DMS53 (cell line): ENCODE results near the gene ARGFX.
"Not testable (repeated sequence)": the region's sequence is repeated elsewhere in the genome, so short reads cannot be mapped to it uniquely, and the experiment has no call there.

ENCODE experiments used
- DNase-seq: peaks from one replicate; lab custom pipeline; 2025; lab: John Stamatoyannopoulos, UW

Gene ARGFX

GRCh38 chr3:121567649-121568048 lies at the start of gene ARGFX:
TSS of gene ARGFX (plus strand) at chr3:121567949. CDS start at chr3:121570714, 2,765 bp downstream.
- DNase-seq = no peak

GRCh38 chr3:121517953-121518655 lies 49.6 kb upstream of the ARGFX start:
- DNase-seq = no peak

GRCh38 chr3:121520510-121520909 lies 47.2 kb upstream of the ARGFX start:
- no peak for DNase-seq

- peak; percentile 2 for DNase-seq
Observed at GRCh38 chr3:121529308-121529707, 38.4 kb upstream of the ARGFX start.

DNA sequence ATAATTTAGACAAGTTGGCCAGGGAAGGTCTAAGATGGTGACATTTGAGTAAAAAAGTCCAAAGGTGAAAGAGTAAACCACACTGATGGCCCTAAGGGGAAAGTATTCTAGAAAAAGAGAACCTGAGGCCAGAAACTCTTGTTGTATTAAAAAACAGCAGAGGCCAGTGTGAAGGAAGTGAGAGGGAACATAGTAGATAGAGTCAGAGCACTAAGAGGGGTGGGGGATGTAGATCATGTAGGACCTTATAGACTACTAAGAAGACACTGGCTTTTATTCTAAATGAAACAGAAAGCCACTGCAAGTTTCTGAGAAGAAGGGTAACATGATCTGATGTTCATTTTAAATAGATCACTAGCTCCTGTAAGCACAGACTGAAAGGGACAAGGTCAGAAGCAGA lies 36.5 kb upstream of the ARGFX start:
- no peak for DNase-seq

- DNase-seq = no peak
Observed at GRCh38 chr3:121542924-121543323, 24.8 kb upstream of the ARGFX start.

GRCh38 chr3:121545049-121545573 lies 22.6 kb upstream of the ARGFX start:
- peak; percentile 59 for DNase-seq

- DNase-seq = peak; percentile 97
Observed at GRCh38 chr3:121545574-121546455, 21.9 kb upstream of the ARGFX start, which contains the start of gene POLQ. TSS of gene POLQ (minus strand) at chr3:121545988. CDS start at chr3:121545877, 111 bp downstream.

- DNase-seq = peak; percentile 16
Observed at GRCh38 chr3:121552379-121552778, 15.4 kb upstream of the ARGFX start.

- DNase-seq = no peak
Observed at GRCh38 chr3:121552797-121553196, 15.0 kb upstream of the ARGFX start.

- no peak for DNase-seq
Observed at GRCh38 chr3:121557426-121557934, 10.3 kb upstream of the ARGFX start.

DNA sequence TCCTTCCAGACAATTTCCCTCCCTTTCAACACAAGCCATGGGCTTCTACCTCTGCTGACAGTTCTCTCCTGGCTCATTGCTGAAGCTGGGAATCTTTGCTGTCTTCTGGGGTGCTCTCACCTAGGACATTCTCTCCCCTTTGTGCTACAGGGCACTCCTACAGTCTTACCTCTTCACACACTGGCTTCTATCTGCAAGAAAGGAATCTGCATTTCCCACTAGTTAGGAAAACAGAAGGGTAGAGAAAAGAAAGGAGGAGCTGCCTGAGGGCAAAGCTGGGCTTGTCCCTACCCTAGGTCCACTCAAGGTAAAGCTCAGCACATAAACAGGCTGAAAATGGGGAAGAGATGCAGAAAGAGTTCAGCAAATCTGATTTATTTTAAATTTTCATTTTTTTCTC lies 5.6 kb upstream of the ARGFX start:
- no peak for DNase-seq

DNA sequence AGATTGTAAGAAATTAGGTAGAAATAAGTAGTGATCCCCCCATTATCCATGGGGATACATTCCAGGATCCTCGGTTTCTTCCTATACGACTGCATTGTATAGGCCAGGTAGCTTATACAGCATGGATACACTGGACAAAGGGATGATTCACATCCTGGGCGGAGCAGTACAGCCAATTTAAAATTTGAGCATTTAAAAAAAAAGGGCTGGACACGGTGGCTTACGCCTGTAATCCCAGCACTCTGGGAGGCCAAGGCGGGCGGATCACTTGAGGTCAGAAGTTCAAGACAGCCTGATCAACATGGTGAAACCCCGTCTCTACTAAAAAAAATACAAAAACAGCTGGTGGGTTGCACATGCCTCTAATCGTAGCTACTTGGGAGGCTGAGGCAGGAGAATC lies 976 bp upstream of the ARGFX start:
- no peak for DNase-seq

DNA sequence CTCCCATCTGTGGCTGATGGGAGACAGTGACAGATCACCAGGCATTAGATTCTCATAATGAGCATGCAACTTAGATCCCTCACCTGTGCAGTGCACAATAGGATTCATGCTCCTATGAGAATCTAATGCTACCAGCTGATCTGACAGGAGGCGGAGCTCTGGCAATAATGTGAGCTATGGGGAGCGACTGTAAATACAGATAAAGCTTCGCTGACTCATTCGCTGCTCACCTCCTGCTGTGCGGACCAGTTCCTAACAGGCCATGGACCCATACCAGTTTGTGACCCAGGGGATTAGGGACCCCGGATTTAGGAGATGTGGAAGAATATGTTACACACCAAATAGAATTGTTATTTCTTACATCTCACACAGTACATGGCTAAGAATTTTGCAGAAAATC lies 6.7 kb downstream of the ARGFX start:
- peak; percentile 93 for DNase-seq

GRCh38 chr3:121581691-121582090 lies 13.9 kb downstream of the ARGFX start:
- no peak for DNase-seq

GRCh38 chr3:121584418-121584817 lies 16.7 kb downstream of the ARGFX start:
- DNase-seq = no peak

DNA sequence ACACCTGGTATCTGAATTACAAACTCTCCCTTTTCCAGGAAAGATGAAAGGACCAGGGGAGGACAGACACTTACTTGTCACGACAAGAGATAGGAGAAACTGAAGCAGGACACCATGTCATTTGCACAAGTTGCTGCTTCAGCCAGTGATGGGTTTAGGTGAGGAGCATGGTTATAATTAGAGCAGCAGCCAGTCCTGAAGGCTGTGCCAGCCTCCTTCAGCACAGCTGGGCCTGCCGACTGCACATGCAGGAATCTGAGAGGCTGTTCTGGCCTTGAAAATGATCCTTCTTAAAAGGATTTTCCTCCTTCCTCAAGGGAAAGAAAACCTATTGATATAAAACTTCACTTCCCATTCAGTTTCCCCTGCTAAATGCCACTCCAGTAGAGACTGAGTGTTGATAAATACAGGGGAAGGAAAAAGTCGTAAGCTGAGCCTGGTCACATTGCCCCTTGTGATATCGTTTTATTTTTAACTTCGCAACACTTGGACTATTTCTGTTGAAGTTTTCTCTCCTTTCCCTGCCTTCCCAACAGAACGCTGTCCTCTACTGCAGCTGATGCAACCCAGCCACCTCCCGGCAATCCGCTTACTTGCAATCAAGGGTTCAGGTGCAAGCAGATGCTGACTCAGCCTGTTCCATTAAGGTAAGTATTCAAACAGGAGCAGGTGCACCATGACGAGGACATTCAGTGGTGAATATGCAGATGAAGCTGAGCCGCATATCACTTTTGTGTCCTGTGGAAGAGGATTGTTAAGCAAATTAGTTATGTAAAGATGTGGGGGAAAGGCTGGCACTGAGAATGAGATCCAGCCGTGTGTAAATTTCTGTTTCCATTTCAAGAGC lies 25.3 kb downstream of the ARGFX start, which contains the start of gene FBXO40:
TSS of gene FBXO40 (plus strand) at position 524 of the 847 bp plus-strand sequence. CDS start 27,197 bp downstream, outside the sequence.
- peak; percentile 84 for DNase-seq

- not testable (repeated sequence) for DNase-seq
Observed at GRCh38 chr3:121593806-121594205, 26.1 kb downstream of the ARGFX start.

- DNase-seq = no peak
Observed at GRCh38 chr3:121594850-121595249, 27.1 kb downstream of the ARGFX start.

- DNase-seq = no peak
Observed at GRCh38 chr3:121595765-121596406, 28.1 kb downstream of the ARGFX start.

DNA sequence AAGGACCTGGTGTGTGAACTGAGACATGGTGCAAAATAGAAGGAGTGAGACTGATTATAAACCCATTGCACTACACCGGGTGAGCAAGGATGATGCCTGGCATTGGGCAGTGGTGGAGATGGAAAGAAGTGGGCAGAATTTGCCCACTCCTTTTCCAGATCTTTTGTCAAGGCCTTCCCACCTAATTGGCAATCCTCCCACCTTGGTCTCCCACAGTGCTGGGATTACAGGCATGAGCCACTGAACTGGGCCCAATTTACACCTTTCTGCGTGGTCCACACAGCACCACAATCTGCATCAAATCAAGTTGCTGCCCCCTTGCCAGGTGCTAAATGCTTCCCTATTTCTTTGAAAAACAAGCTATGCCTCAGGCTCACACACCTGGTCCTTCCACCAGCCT lies 30.8 kb downstream of the ARGFX start:
- no peak for DNase-seq
